Endothelial cell of umbilical vein (primary cell): Measurements from ENCODE around the gene L1CAM. TPM values are rescaled to one million over a fixed set of nuclear protein-coding genes. Genes with fewer than 3 reads are reported as not detected.

Experiments
- BruUV-seq: library from RNA; stranded (reverse); fragments of 400-500 nt; replicated peaks from 2 replicates; lab custom pipeline; 2021; lab: Mats Ljungman, UMichigan
- CTCF ChIA-PET: fragments of 300-600, 350-600 bp; sonication (Branson Sonifier 250); formaldehyde crosslinking; loops from one replicate; lab custom pipeline; 2021; ENCODE audit warnings: antibody characterized with exemption, inconsistent platforms; lab: Charles Lee
- POLR2A ChIA-PET: fragments of 300-600, 350-600 bp; sonication (Branson Sonifier 250); formaldehyde crosslinking; loops from one replicate; lab custom pipeline; 2021; ENCODE audit warnings: antibody characterized with exemption, inconsistent platforms; lab: Charles Lee
- DNase-seq: peaks from one replicate; pipeline ENCODE4 v3.0.0-alpha.2; 2011; ENCODE audit warnings: low read depth, low spot score
- FAIRE-seq: peaks from 2 replicates; lab custom pipeline; 2011; peaks lifted over from hg19 to GRCh38; lab: Jason Lieb, UNC
- H2AFZ ChIP-seq: 2 replicates; pipeline ENCODE4 v1.6.0; 2012; ENCODE audit warnings: low read depth, low read length, control low read depth, inconsistent platforms
- H3K27ac ChIP-seq: 2 replicates; pipeline ENCODE4 v1.5.1; 2011; ENCODE audit warnings: low read depth, mild to moderate bottlenecking, control low read depth, low read length, moderate library complexity; ENCODE audit not compliant: insufficient read depth
- H3K27me3 ChIP-seq, 2 experiments: 2 replicates each; pipeline versions ENCODE4 v1.6.0 to v1.6.1; 2011; ENCODE audit warnings: low read length in 2 of 2, mixed read lengths in 1 of 2; ENCODE audit not compliant: control insufficient read depth in 2 of 2, insufficient read depth in 2 of 2
- H3K36me3 ChIP-seq, 2 experiments: 2 replicates in 1 of 2; 3 replicates in 1 of 2; pipeline ENCODE4 v1.5.1; 2011; ENCODE audit warnings: low read length in 2 of 2, mild to moderate bottlenecking in 1 of 2, moderate library complexity in 1 of 2; ENCODE audit not compliant: control insufficient read depth in 2 of 2, insufficient read depth in 2 of 2; ENCODE audit errors: extremely low read depth in 1 of 2
- H3K4me1 ChIP-seq: 3 replicates; pipeline ENCODE4 v1.5.1; 2011; ENCODE audit warnings: mild to moderate bottlenecking, low read length; ENCODE audit not compliant: control insufficient read depth, insufficient read depth; ENCODE audit errors: extremely low read depth
- H3K4me2 ChIP-seq: 2 replicates; pipeline ENCODE4 v1.6.1; 2011; ENCODE audit warnings: low read length, control low read depth, mixed read lengths; ENCODE audit not compliant: insufficient read depth
- H3K4me3 ChIP-seq, 3 experiments: fragments of 200-600 bp in 1 of 3; sonication (generic), shearing (Covaris generic) in 1 of 3; replicated peaks in 1 of 3; 2 replicates each; pipeline ENCODE4 v1.5.1; 2011 to 2016; ENCODE audit warnings: control low read depth in 3 of 3, low read length in 3 of 3, mild to moderate bottlenecking in 2 of 3, inconsistent platforms in 1 of 3, low read depth in 1 of 3, moderate library complexity in 1 of 3; ENCODE audit not compliant: insufficient read depth in 1 of 3
- H3K79me2 ChIP-seq: 2 replicates; pipeline ENCODE4 v1.6.0; 2012; ENCODE audit warnings: low read length, inconsistent platforms; ENCODE audit not compliant: control insufficient read depth, insufficient read depth
- H3K9ac ChIP-seq: replicated peaks from 2 replicates; pipeline ENCODE3; 2011; ENCODE audit warnings: low read length, control low read depth; ENCODE audit not compliant: insufficient read depth; ENCODE audit errors: extremely low read depth
- H3K9me1 ChIP-seq: replicated peaks from 3 replicates; pipeline ENCODE4 v1.6.0; 2011; ENCODE audit warnings: mild to moderate bottlenecking, low read length; ENCODE audit not compliant: control insufficient read depth, insufficient read depth; ENCODE audit errors: extremely low read depth
- H3K9me3 ChIP-seq: replicated peaks from 2 replicates; pipeline ENCODE4 v1.5.1; 2012; ENCODE audit warnings: low read length, inconsistent platforms; ENCODE audit not compliant: control insufficient read depth, insufficient read depth
- H4K20me1 ChIP-seq: replicated peaks from 2 replicates; pipeline ENCODE3; 2011; ENCODE audit warnings: mild to moderate bottlenecking, low read length; ENCODE audit not compliant: control insufficient read depth, insufficient read depth; ENCODE audit errors: extremely low read depth
- EZH2 ChIP-seq: IDR thresholded peaks from 2 replicates; pipeline ENCODE4 v1.6.1; 2012; ENCODE audit warnings: borderline replicate concordance, low read depth, mild to moderate bottlenecking, moderate library complexity, low read length, inconsistent platforms; ENCODE audit not compliant: severe bottlenecking
- FOS ChIP-seq: IDR thresholded peaks from 2 replicates; pipeline ENCODE4 v1.6.1; 2011; ENCODE audit warnings: mild to moderate bottlenecking, low read length, moderate library complexity, borderline replicate concordance; ENCODE audit not compliant: insufficient read depth
- GATA2 ChIP-seq: IDR thresholded peaks from 2 replicates; pipeline ENCODE4 v1.7.0; 2011; ENCODE audit warnings: low read depth, mild to moderate bottlenecking, moderate library complexity, mixed read lengths, low read length; ENCODE audit not compliant: insufficient read length, insufficient read depth
- JUN ChIP-seq: IDR thresholded peaks from 2 replicates; pipeline ENCODE4 v1.6.1; 2011; ENCODE audit warnings: borderline replicate concordance, low read depth; ENCODE audit not compliant: insufficient read length, insufficient read depth
- MYC ChIP-seq: IDR thresholded peaks from one replicate; pipeline ENCODE4 v1.6.1; 2011; ENCODE audit warnings: mild to moderate bottlenecking, low read depth, low read length
- POLR2A ChIP-seq: IDR thresholded peaks from 2 replicates; pipeline ENCODE4 v1.6.1; 2012; ENCODE audit warnings: low read depth, mild to moderate bottlenecking, control low read depth, low read length
- POLR2AphosphoS5 ChIP-seq: IDR thresholded peaks from 2 replicates; pipeline ENCODE4 v1.6.1; 2012; ENCODE audit warnings: low read depth, mild to moderate bottlenecking, control low read depth, low read length, moderate library complexity; ENCODE audit not compliant: insufficient read depth
- dilution Hi-C: fragments of 300-500 bp; cut with MboI; formaldehyde crosslinking; loops from one replicate; pipeline ENCODE4 v1.15.0; 2019; ENCODE audit warnings: low sequenced_read_pairs; ENCODE audit not compliant: extremely low pct_ligation_motif_present
- intact Hi-C: fragments of 100-400 bp; cut with micrococcal nuclease; formaldehyde crosslinking; loops from one replicate; pipeline ENCODE4 v1.10.0; 2022
- polyA plus RNA-seq, 4 experiments: library from polyadenylated mRNA; depleted of rRNA in 3 of 4; stranded (reverse) in 3 of 4; unstranded in 1 of 4; fragments of >200 nt; gene quantifications; 2 replicates each; pipeline versions ENCODE4 v1.2.1 to v1.2.3, GENCODE V29; 2011 to 2012; ENCODE audit warnings: missing spikeins in 1 of 4
- total RNA-seq: library from RNA; stranded (reverse); gene quantifications from 2 replicates; pipeline ENCODE4 v1.2.3, GENCODE V29; 2021
- TF ChIP-seq, protein P1 (sequence below), 2 donors: IDR thresholded peaks; 1 replicate in 1 of 2; 2 replicates in 1 of 2; pipeline ENCODE4 v1.5.1; 2011; ENCODE audit warnings: low read length in 2 of 2, mild to moderate bottlenecking in 2 of 2, moderate library complexity in 2 of 2, control low read depth in 1 of 2, inconsistent platforms in 1 of 2, low read depth in 1 of 2; ENCODE audit not compliant: insufficient read depth in 1 of 2; ENCODE audit errors: extremely low read depth in 1 of 2
- TF ChIP-seq, protein P2 (sequence below): IDR thresholded peaks from 2 replicates; pipeline ENCODE4 v1.6.1; 2011; ENCODE audit not compliant: insufficient read depth, insufficient read length

L1CAM gene
- total and polyA plus RNA-seq, 2 donors (not counting 3 experiments of a cell fraction or from before 2014, with no cell fraction given) = 0.01 TPM; not detected in 1

DNA sequence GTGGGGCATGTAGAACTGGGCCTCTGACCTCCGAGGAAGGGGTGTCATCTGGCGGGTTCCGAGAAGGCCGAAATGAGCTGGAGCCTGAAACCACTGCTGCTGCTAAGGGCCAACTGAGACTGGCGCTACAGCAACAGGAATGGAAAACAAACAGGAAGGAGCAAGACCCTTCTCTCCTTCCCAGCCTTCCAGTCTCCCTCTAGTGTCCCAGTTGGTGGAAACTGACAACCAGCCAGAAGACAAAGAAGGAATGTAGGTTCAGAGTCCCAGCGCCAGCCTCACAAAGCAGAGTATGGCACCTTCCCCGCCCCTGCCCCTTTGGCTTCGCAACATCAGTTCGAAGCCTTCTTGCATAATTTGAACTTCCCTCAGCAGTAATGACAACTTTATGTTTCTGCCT, 31.3 kb downstream of the L1CAM start:
- H3K9me1 ChIP-seq = no peaks in the 10 kb centered on the region
- no peak overlapping the region for H2AFZ ChIP-seq
- BruUV-seq = no TSS peak
- no peak overlapping the region for H3K4me3 ChIP-seq
- no peaks in the 10 kb centered on the region for H3K79me2 ChIP-seq
- POLR2A ChIA-PET = no interaction called here
- no peaks in the 10 kb centered on the region for H3K9me3 ChIP-seq
- intact Hi-C loops (no loop called here), dilution Hi-C loops (no loop called here)
- no peak overlapping the region for H3K27ac ChIP-seq
- H4K20me1 ChIP-seq = no peaks in the 10 kb centered on the region
- FAIRE-seq (no peak), DNase-seq (no peak)
- H3K36me3 ChIP-seq = no peaks in the 10 kb centered on the region
- no peak overlapping the region for H3K4me2 ChIP-seq
- H3K27me3 ChIP-seq = peaks cover 0 to 5% of the 10 kb centered on the region in 2 experiments
- H3K9ac ChIP-seq = no peak overlapping the region
- CTCF ChIA-PET = no interaction called here
- TF ChIP-seq MYC (no peak), POLR2AphosphoS5 (no peak), POLR2A (no peak), JUN (no peak), FOS (no peak), EZH2 (no peak), GATA2 (no peak)
- TF ChIP-seq, protein P1, sequence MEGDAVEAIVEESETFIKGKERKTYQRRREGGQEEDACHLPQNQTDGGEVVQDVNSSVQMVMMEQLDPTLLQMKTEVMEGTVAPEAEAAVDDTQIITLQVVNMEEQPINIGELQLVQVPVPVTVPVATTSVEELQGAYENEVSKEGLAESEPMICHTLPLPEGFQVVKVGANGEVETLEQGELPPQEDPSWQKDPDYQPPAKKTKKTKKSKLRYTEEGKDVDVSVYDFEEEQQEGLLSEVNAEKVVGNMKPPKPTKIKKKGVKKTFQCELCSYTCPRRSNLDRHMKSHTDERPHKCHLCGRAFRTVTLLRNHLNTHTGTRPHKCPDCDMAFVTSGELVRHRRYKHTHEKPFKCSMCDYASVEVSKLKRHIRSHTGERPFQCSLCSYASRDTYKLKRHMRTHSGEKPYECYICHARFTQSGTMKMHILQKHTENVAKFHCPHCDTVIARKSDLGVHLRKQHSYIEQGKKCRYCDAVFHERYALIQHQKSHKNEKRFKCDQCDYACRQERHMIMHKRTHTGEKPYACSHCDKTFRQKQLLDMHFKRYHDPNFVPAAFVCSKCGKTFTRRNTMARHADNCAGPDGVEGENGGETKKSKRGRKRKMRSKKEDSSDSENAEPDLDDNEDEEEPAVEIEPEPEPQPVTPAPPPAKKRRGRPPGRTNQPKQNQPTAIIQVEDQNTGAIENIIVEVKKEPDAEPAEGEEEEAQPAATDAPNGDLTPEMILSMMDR (IDR thresholded peaks at IDR 0.05; ENCODE audit: extremely low read depth in 1 of 2, insufficient read depth in 1 of 2, low read depth in 1 of 2, low read length in 2 of 2) = no peak
- TF ChIP-seq, protein P2, sequence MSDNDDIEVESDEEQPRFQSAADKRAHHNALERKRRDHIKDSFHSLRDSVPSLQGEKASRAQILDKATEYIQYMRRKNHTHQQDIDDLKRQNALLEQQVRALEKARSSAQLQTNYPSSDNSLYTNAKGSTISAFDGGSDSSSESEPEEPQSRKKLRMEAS = no peak
- H3K4me1 ChIP-seq = no peaks in the 10 kb centered on the region
